Activated naive CD8-positive, alpha-beta T cell treated with anti-CD3 and anti-CD28 coated beads, Interleukin-2, amount 50 U/mL, for 24 hours (primary cell): Measurements from ENCODE around the gene EEF1A2.
A peak's percentile ranks its signal among the peaks of the same experiment; 100 is the strongest.

Experiments
- ATAC-seq: fragments of 150-1000 bp; cut with Tn5 transposase; one replicate; pipeline ENCODE4 v1.10.0; 2021
- DNase-seq: peaks from one replicate; pipeline ENCODE4 v3.0.0; 2021
- H3K27ac Mint-ChIP-seq: one replicate; pipeline ENCODE4 v1.8.0; 2021; ENCODE audit warnings: mild to moderate bottlenecking, mixed read lengths
- H3K27me3 Mint-ChIP-seq: one replicate; pipeline ENCODE4 v1.8.0; 2021; ENCODE audit warnings: mixed read lengths
- H3K36me3 Mint-ChIP-seq: one replicate; pipeline ENCODE4 v1.8.0; 2021; ENCODE audit warnings: low read depth, mixed read lengths
- H3K4me1 Mint-ChIP-seq: one replicate; pipeline ENCODE4 v1.8.0; 2021; ENCODE audit warnings: mixed read lengths
- H3K4me3 Mint-ChIP-seq: one replicate; pipeline ENCODE4 v1.8.0; 2021; ENCODE audit warnings: mild to moderate bottlenecking, moderate library complexity, mixed read lengths
- H3K9me3 Mint-ChIP-seq: one replicate; pipeline ENCODE4 v1.8.0; 2021; ENCODE audit warnings: mixed read lengths

Gene EEF1A2

GRCh38 chr20:63458170-63459069 lies 40.5 kb downstream of the EEF1A2 start:
- Mint-ChIP-seq H3K4me3 (no peak overlapping the region), H3K27me3 (peaks cover 31% of the 10 kb centered on the region), H3K4me1 (peaks cover 1% of the 10 kb centered on the region), H3K27ac (no peak overlapping the region), H3K36me3 (no peaks in the 10 kb centered on the region), H3K9me3 (no peaks in the 10 kb centered on the region)
- no peak for ATAC-seq
- no peak for DNase-seq

- Mint-ChIP-seq H3K4me3 (no peak overlapping the region), H3K27me3 (peaks cover 31% of the 10 kb centered on the region), H3K4me1 (peaks cover 1% of the 10 kb centered on the region), H3K9me3 (no peaks in the 10 kb centered on the region), H3K36me3 (no peaks in the 10 kb centered on the region), H3K27ac (no peak overlapping the region)
- DNase-seq (no peak), ATAC-seq (no peak)
These were observed 41.1 kb downstream of the EEF1A2 start for GRCh38 chr20:63457737-63458136.

DNA sequence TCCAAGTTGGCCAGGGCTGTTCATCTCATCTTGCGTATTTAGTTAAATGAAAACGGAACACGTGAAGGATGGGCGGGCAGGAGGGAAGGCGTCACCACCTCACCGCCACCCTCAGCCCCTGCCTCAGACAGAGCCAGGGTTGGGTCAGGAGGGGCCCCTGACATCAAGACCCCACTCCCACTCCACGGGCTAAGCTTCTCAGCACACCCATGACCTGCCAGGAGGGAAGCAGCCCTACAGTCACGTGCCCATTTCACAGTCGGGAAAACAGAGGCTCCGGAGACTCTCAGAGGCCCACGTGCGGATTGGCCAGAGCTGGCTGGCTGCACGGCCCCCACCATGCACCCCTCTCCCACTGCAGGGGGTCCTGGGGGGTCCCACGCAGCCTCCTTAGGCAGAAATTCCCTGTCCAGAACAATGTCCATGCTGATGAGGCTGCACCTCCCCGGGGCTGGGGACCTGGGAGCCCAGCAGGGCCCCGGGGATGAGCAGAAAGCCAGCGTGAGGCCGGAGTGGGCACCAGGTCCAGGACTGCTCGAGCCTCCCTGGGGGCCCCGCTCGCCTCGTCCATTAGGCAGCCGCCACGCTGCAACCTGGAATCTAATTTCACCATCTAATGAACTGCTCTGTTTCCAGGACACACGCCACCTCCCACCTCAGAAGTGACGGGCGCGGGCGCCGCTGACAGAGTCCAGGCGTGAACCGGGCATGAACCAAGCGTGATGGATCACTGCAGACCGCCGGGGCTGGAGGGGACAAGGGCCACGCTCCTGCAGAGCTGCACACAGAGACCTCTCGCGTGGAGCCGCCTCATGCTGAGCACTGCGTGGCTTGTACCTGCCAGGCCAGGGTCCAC lies 42.2 kb downstream of the EEF1A2 start:
- peaks cover 27% of the 10 kb centered on the region for H3K27me3 Mint-ChIP-seq
- no peaks in the 10 kb centered on the region for H3K9me3 Mint-ChIP-seq
- ATAC-seq: no peak
- H3K4me1 Mint-ChIP-seq: peaks cover 1% of the 10 kb centered on the region
- DNase-seq: no peak
- no peak overlapping the region for H3K4me3 Mint-ChIP-seq
- H3K27ac Mint-ChIP-seq: no peak overlapping the region
- no peaks in the 10 kb centered on the region for H3K36me3 Mint-ChIP-seq

DNA sequence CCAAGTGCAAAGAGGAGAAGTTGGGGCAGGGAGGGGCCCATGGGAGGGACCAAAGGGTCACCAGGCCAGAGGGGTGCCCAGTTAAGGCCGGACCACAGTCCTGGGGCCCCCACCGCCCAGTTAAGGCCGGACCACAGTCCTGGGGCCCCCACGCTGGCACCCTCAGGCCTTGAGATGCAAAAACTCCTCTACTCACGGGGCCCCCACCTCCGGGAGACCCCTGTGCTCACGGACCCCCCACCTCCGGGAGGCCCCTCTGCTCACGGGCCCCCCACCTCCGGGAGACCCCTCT lies 43.4 kb downstream of the EEF1A2 start:
- ATAC-seq (no peak), DNase-seq (no peak)
- no peak overlapping the region for H3K27ac Mint-ChIP-seq
- H3K36me3 Mint-ChIP-seq: no peaks in the 10 kb centered on the region
- peaks cover 27% of the 10 kb centered on the region for H3K27me3 Mint-ChIP-seq
- H3K4me3 Mint-ChIP-seq: no peak overlapping the region
- H3K4me1 Mint-ChIP-seq: peaks cover 1% of the 10 kb centered on the region
- no peaks in the 10 kb centered on the region for H3K9me3 Mint-ChIP-seq

DNA sequence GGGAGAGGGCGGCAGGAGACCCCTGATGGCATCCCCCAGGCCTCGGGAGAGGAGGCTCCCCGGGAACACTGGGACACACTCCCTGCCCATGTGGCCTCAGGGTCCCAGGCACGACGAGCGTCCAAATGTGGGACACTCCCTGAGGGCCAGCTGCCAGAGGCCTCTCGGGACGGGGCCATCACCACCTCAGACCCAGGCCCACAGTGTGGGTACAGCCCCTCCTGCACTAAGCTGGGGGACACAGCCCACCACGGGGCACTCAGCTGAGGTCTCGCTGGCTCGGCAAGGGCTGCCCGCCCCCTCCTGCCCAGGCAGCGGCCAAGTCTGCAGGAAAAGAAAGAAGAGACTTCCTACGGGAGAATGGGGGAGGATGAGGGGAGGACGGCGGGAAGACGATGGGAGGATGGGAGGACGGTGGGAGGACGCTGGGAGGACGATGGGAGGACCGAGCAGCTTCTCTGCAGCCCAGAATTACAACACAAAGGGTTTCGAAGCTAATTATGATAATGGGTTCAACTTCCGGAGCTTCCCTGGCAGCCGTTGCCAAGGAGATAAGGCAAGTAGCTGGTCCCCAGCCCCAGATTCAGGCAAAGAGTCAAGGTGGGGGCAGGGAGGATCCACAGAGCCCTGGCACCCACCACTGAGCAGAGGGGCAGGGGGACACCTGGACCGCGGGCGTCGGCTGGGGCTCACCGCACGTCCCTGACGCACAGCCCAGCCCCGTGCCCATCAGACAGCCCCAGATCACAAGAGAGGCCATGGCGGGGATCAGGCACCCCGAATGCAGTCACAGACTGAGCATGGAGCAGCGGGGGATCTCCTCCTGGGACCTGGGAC lies 43.9 kb downstream of the EEF1A2 start:
- DNase-seq: no peak
- H3K9me3 Mint-ChIP-seq: no peaks in the 10 kb centered on the region
- no peak overlapping the region for H3K4me3 Mint-ChIP-seq
- H3K36me3 Mint-ChIP-seq: no peaks in the 10 kb centered on the region
- no peak for ATAC-seq
- peaks cover 1% of the 10 kb centered on the region for H3K4me1 Mint-ChIP-seq
- H3K27me3 Mint-ChIP-seq: peaks cover 27% of the 10 kb centered on the region
- no peak overlapping the region for H3K27ac Mint-ChIP-seq

- H3K27ac Mint-ChIP-seq: no peak overlapping the region
These were observed 45.9 kb downstream of the EEF1A2 start for GRCh38 chr20:63452821-63453523.

GRCh38 chr20:63452341-63452740 lies 46.5 kb downstream of the EEF1A2 start:
- no peaks in the 10 kb centered on the region for H3K9me3 Mint-ChIP-seq
- no peak for DNase-seq
- no peak for ATAC-seq
- H3K4me1 Mint-ChIP-seq: peaks cover 1% of the 10 kb centered on the region
- H3K27ac Mint-ChIP-seq: no peak overlapping the region
- no peak overlapping the region for H3K4me3 Mint-ChIP-seq
- H3K27me3 Mint-ChIP-seq: peaks cover 32% of the 10 kb centered on the region
- H3K36me3 Mint-ChIP-seq: no peaks in the 10 kb centered on the region

More at GRCh38 chr20:63452821-63453523, 45.9 kb downstream of the EEF1A2 start:
- ATAC-seq (peak; percentile 42), DNase-seq (peak; percentile 44)
- Mint-ChIP-seq H3K4me3 (no peak overlapping the region), H3K4me1 (peaks cover 1% of the 10 kb centered on the region), H3K9me3 (no peaks in the 10 kb centered on the region), H3K27me3 (peaks cover 25% of the 10 kb centered on the region), H3K36me3 (no peaks in the 10 kb centered on the region)

DNA sequence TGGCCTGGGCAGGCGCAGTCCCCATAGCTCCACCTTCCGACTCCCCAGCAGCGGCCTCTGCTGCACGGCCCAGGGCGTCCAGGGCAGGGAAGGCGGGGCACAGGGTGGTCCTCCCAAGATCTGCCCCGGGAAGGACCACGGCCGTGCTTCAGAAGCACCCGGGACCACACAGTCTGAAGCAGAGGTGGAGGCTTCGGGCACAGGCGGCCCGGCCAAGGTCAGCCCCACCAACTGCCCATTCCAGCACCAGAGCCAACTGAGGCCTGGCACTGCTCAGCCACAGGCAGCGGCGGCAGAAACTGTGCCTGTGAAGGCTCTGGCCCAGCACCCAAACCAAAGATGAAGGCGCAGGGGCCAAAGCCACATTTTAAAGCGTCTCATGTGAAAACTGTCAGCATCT lies 47.1 kb downstream of the EEF1A2 start:
- Mint-ChIP-seq H3K4me1 (peaks cover 1% of the 10 kb centered on the region), H3K9me3 (no peaks in the 10 kb centered on the region), H3K27ac (no peak overlapping the region), H3K36me3 (no peaks in the 10 kb centered on the region), H3K4me3 (no peak overlapping the region), H3K27me3 (peaks cover 34% of the 10 kb centered on the region)
- ATAC-seq: no peak
- DNase-seq: no peak

GRCh38 chr20:63449796-63450730 lies 48.8 kb downstream of the EEF1A2 start:
- ATAC-seq (no peak), DNase-seq (no peak)
- H3K9me3 Mint-ChIP-seq: no peaks in the 10 kb centered on the region
- peaks cover 1% of the 10 kb centered on the region for H3K4me1 Mint-ChIP-seq
- H3K4me3 Mint-ChIP-seq: no peak overlapping the region
- peaks cover 28% of the 10 kb centered on the region for H3K27me3 Mint-ChIP-seq
- H3K36me3 Mint-ChIP-seq: no peaks in the 10 kb centered on the region
- no peak overlapping the region for H3K27ac Mint-ChIP-seq

DNA sequence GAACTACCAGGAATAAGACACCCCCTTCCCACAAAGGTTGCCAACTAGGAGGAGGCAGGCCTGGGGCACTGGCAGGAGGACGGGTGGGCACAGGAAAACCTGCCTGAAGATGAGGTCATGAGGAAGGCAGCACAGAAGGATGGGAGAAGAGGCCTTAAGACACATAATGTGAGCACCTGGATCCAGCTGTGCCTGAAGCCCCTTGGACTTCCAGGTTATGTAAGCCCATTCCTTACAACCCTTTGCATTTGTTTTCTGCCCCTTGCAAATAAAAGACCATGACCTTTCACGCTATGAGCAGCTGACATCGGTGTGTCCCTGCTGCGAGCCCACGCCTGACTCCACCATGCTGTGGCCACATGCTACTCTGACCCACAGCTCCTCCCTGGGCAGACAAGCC lies 49.9 kb downstream of the EEF1A2 start:
- no peak overlapping the region for H3K27ac Mint-ChIP-seq
- H3K27me3 Mint-ChIP-seq: peaks cover 21% of the 10 kb centered on the region
- no peaks in the 10 kb centered on the region for H3K9me3 Mint-ChIP-seq
- H3K36me3 Mint-ChIP-seq: no peaks in the 10 kb centered on the region
- ATAC-seq (no peak), DNase-seq (no peak)
- no peaks in the 10 kb centered on the region for H3K4me1 Mint-ChIP-seq
- no peak overlapping the region for H3K4me3 Mint-ChIP-seq

- peaks cover under 1% of the 10 kb centered on the region for H3K4me1 Mint-ChIP-seq
- no peak for ATAC-seq
- H3K4me3 Mint-ChIP-seq: no peak overlapping the region
- peaks cover 12% of the 10 kb centered on the region for H3K27me3 Mint-ChIP-seq
- H3K9me3 Mint-ChIP-seq: no peaks in the 10 kb centered on the region
- no peak overlapping the region for H3K27ac Mint-ChIP-seq
- no peak for DNase-seq
- H3K36me3 Mint-ChIP-seq: no peaks in the 10 kb centered on the region
These were observed 50.9 kb downstream of the EEF1A2 start for GRCh38 chr20:63448031-63448430.

GRCh38 chr20:63447320-63447719 lies 51.6 kb downstream of the EEF1A2 start:
- H3K4me3 Mint-ChIP-seq: no peak overlapping the region
- peaks cover 12% of the 10 kb centered on the region for H3K27me3 Mint-ChIP-seq
- ATAC-seq (no peak), DNase-seq (no peak)
- H3K4me1 Mint-ChIP-seq: peaks cover 4% of the 10 kb centered on the region
- H3K36me3 Mint-ChIP-seq: no peaks in the 10 kb centered on the region
- H3K9me3 Mint-ChIP-seq: no peaks in the 10 kb centered on the region
- H3K27ac Mint-ChIP-seq: no peak overlapping the region
